K562 (cell line): ENCODE data around the gene PPP1R37. TPM values are rescaled to one million over a fixed set of nuclear protein-coding genes. Genes with fewer than 3 reads are reported as not detected.

Experiments used
- EWSR1 ChIP-seq: fragments of 450-650 bp; IDR thresholded peaks from 2 replicates; pipeline ENCODE4 v1.6.1; 2018; ENCODE audit warnings: borderline replicate concordance, mild to moderate bottlenecking, low read depth, moderate library complexity; ENCODE audit not compliant: partially characterized antibody
- FOXK2 ChIP-seq, 2 experiments: fragments of 450-650 bp; IDR thresholded peaks in 1 of 2; conservative IDR thresholded peaks in 1 of 2; 2 replicates each; pipeline ENCODE4 v1.6.1; 2016; ENCODE audit warnings: low read depth in 2 of 2, mild to moderate bottlenecking in 1 of 2
- HEY1 ChIP-seq: fragments of 250-450 bp; sonication (Bioruptor Pico); IDR thresholded peaks from 2 replicates; pipeline ENCODE4 v1.5.0; 2020; ENCODE audit warnings: mild to moderate bottlenecking, moderate library complexity, borderline replicate concordance
- IRF2 ChIP-seq: sonication (generic); formaldehyde crosslinking; IDR thresholded peaks from 2 replicates; pipeline ENCODE4 v1.8.1; 2022; ENCODE audit warnings: mild to moderate bottlenecking, missing genetic modification reagents
- KAT8 ChIP-seq: fragments of 450-650 bp; IDR thresholded peaks from 2 replicates; pipeline ENCODE4 v1.6.1; 2016; ENCODE audit warnings: low read depth, mild to moderate bottlenecking
- NFIC ChIP-seq: fragments of 450-650 bp; IDR thresholded peaks from 2 replicates; pipeline ENCODE4 v1.6.1; 2017; ENCODE audit warnings: mild to moderate bottlenecking, inconsistent platforms
- PCBP1 ChIP-seq: fragments of 200-400 bp; formaldehyde crosslinking; IDR thresholded peaks from 2 replicates; pipeline ENCODE4 v1.6.1; 2018; ENCODE audit warnings: mild to moderate bottlenecking, low read depth, low read length; ENCODE audit not compliant: poor library complexity, severe bottlenecking
- PHF20 ChIP-seq: fragments of 450-650 bp; IDR thresholded peaks from 2 replicates; pipeline ENCODE4 v1.6.1; 2018; ENCODE audit not compliant: partially characterized antibody
- SNRNP70 ChIP-seq: fragments of 200-400 bp; formaldehyde crosslinking; optimal IDR thresholded peaks from 2 replicates; pipeline ENCODE3; 2017; ENCODE audit warnings: low read depth, low read length
- TAF15 ChIP-seq: fragments of 200-400 bp; formaldehyde crosslinking; IDR thresholded peaks from 2 replicates; pipeline ENCODE4 v1.6.1; 2017; ENCODE audit warnings: mild to moderate bottlenecking, low read depth, low read length, moderate library complexity
- TAF7 ChIP-seq: fragments of 450-650 bp; IDR thresholded peaks from 2 replicates; pipeline ENCODE4 v1.6.1; 2016; ENCODE audit warnings: missing genetic modification characterization, missing compliant biosample characterization
- TAF9B ChIP-seq: fragments of 450-650 bp; IDR thresholded peaks from 2 replicates; pipeline ENCODE4 v1.6.1; 2018; ENCODE audit warnings: mild to moderate bottlenecking; ENCODE audit not compliant: partially characterized antibody
- TCF7L2 ChIP-seq: fragments of 150-350 bp; IDR thresholded peaks from 2 replicates; pipeline ENCODE4 v1.6.1; 2016; ENCODE audit warnings: low read depth, mild to moderate bottlenecking, low read length, moderate library complexity
- ZFPM2 ChIP-seq: fragments of 250-450 bp; sonication (Bioruptor Pico); IDR thresholded peaks from 2 replicates; pipeline ENCODE4 v1.5.1; 2022; ENCODE audit warnings: mild to moderate bottlenecking
- ZNF140 ChIP-seq: fragments of 250-450 bp; sonication (Bioruptor Pico); IDR thresholded peaks from 2 replicates; pipeline ENCODE4 v1.8.0; 2021; ENCODE audit warnings: moderate library complexity, mild to moderate bottlenecking, inconsistent platforms
- ZNF589 ChIP-seq: fragments of 200-800 bp; sonication (Bioruptor generic); IDR thresholded peaks from 2 replicates; pipeline ENCODE4 v1.6.1; 2016; ENCODE audit warnings: low read depth, missing genetic modification characterization, missing compliant biosample characterization
- ZNF668 ChIP-seq: fragments of 250-450 bp; sonication (Bioruptor Pico); IDR thresholded peaks from 2 replicates; pipeline ENCODE4 v1.8.0; 2022; ENCODE audit warnings: mild to moderate bottlenecking, inconsistent platforms
- polyA plus RNA-seq, 8 experiments: library from polyadenylated mRNA; depleted of rRNA in 4 of 8; stranded (reverse) in 5 of 8; unstranded in 3 of 8; fragments of >200 nt; fragmentation: Nextera tagmentation in 2 of 8; fragmentation: Illumina TruSeq in 1 of 8; extraction: Ambion mirVana in 2 of 8; extraction: Trizol in 1 of 8; gene quantifications; 2 replicates each; pipeline versions ENCODE4 v1.2.1 to v1.2.3, GENCODE V29; 2011 to 2014; ENCODE audit warnings: inconsistent platforms in 1 of 8, missing spikeins in 1 of 8
- total RNA-seq, 7 experiments: library from RNA; depleted of rRNA in 6 of 7; stranded (reverse); fragments of >200 nt in 6 of 7; fragmentation: Illumina TruSeq in 2 of 7; extraction: Trizol in 2 of 7; gene quantifications; 2 replicates each; pipeline versions ENCODE4 v1.2.1 to v1.2.3, GENCODE V29; 2011 to 2021; ENCODE audit warnings: low replicate concordance in 1 of 7
- TF ChIP-seq, protein P1 (sequence below): sonication (generic); formaldehyde crosslinking; IDR thresholded peaks from 2 replicates; pipeline ENCODE4 v1.8.0; 2023; ENCODE audit warnings: missing genetic modification reagents, mild to moderate bottlenecking, borderline replicate concordance
- TF ChIP-seq, protein P2 (sequence below): fragments of 450-650 bp; formaldehyde crosslinking; IDR thresholded peaks from 2 replicates; pipeline ENCODE4 v1.4.0; 2020; ENCODE audit warnings: mild to moderate bottlenecking
- TF ChIP-seq, protein P3 (sequence below): fragments of 450-650 bp; formaldehyde crosslinking; IDR thresholded peaks from 2 replicates; pipeline ENCODE4 v1.4.0; 2020; ENCODE audit warnings: mild to moderate bottlenecking, moderate library complexity

The PPP1R37 gene
- total and polyA plus RNA-seq, 9 of the 15 experiments (the other 6 are each of a cell fraction or from before 2014, with no cell fraction given): 0.04 to 20.3 (median 7.3) TPM

DNA sequence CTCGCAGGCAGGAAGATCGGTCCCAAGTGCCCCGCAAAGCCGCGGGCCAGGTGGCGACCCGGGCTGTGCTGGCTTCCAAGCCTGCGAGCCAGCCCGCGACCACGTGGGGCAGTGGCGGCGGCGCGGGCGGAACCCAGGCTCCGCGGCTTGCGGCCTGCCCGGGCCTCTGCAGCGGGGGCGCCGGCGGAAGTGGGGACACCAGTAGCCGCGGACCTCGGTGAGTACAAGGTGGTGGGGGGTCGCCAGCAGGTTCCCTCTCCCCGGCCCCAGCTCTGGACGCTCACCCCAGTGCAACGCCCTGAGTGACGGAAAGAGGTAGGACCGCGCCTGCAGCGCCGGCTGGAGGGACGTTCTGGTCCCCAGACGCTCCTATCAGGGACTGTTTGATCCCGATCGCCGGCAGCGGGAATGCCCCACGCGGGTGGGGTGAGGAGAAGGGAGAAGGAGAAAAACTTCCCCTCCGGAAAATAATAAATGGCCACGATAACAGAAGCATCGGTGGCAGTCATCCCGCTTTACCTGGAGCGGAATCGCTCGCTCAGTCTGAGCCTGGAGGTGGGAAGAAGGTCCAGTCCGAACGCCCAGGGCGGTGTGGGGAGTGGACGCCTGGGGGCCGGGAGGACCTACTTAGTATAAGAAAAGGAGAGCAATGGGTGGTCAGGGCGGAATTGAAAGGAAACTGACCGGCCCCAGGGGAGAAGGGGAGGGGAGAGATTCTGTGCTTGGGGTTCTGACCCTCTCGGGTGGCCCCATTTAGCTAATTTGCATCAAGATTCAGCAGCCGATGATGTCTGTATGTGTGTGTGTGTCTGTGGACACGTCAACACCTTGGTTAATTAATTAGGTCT is 13.7 kb upstream of the PPP1R37 start, which contains the start of gene GEMIN7 (continued):
- TF ChIP-seq, protein P1, sequence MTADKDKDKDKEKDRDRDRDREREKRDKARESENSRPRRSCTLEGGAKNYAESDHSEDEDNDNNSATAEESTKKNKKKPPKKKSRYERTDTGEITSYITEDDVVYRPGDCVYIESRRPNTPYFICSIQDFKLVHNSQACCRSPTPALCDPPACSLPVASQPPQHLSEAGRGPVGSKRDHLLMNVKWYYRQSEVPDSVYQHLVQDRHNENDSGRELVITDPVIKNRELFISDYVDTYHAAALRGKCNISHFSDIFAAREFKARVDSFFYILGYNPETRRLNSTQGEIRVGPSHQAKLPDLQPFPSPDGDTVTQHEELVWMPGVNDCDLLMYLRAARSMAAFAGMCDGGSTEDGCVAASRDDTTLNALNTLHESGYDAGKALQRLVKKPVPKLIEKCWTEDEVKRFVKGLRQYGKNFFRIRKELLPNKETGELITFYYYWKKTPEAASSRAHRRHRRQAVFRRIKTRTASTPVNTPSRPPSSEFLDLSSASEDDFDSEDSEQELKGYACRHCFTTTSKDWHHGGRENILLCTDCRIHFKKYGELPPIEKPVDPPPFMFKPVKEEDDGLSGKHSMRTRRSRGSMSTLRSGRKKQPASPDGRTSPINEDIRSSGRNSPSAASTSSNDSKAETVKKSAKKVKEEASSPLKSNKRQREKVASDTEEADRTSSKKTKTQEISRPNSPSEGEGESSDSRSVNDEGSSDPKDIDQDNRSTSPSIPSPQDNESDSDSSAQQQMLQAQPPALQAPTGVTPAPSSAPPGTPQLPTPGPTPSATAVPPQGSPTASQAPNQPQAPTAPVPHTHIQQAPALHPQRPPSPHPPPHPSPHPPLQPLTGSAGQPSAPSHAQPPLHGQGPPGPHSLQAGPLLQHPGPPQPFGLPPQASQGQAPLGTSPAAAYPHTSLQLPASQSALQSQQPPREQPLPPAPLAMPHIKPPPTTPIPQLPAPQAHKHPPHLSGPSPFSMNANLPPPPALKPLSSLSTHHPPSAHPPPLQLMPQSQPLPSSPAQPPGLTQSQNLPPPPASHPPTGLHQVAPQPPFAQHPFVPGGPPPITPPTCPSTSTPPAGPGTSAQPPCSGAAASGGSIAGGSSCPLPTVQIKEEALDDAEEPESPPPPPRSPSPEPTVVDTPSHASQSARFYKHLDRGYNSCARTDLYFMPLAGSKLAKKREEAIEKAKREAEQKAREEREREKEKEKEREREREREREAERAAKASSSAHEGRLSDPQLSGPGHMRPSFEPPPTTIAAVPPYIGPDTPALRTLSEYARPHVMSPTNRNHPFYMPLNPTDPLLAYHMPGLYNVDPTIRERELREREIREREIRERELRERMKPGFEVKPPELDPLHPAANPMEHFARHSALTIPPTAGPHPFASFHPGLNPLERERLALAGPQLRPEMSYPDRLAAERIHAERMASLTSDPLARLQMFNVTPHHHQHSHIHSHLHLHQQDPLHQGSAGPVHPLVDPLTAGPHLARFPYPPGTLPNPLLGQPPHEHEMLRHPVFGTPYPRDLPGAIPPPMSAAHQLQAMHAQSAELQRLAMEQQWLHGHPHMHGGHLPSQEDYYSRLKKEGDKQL (CRISPR knock-in tag): no peak; the same call in 1 of the 2 replicates
- TF ChIP-seq PCBP1 (peak; percentile 90), ZNF668 (CRISPR knock-in tag) (0 out of 2 replicates have a peak, but pooled peaks have one; percentile 6), ZNF589 (CRISPR knock-in tag) (0 out of 2 replicates have a peak, but pooled peaks have one; percentile 50), TAF7 (tag) (peak; percentile 78), SNRNP70 (no peak), IRF2 (CRISPR knock-in tag) (0 out of 2 replicates have a peak, but pooled peaks have one; percentile 65), KAT8 (no peak), ZNF140 (no peak), ZFPM2 (CRISPR knock-in tag) (no peak), HEY1 (no peak), NFIC (peak; percentile 36), PHF20 (peak; percentile 94), TCF7L2 (0 out of 2 replicates have a peak, but pooled peaks have one; percentile 22), FOXK2 (conservative IDR thresholded peaks at IDR 0.05 in 1 of 2, IDR thresholded peaks at IDR 0.05 in 1 of 2; ENCODE audit: low read depth in 2 of 2) (no peak), TAF15 (no peak), TAF9B (peak; percentile 94), EWSR1 (no peak)
- TF ChIP-seq, protein P2, sequence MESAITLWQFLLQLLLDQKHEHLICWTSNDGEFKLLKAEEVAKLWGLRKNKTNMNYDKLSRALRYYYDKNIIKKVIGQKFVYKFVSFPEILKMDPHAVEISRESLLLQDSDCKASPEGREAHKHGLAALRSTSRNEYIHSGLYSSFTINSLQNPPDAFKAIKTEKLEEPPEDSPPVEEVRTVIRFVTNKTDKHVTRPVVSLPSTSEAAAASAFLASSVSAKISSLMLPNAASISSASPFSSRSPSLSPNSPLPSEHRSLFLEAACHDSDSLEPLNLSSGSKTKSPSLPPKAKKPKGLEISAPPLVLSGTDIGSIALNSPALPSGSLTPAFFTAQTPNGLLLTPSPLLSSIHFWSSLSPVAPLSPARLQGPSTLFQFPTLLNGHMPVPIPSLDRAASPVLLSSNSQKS: no peak
- TF ChIP-seq, protein P3, sequence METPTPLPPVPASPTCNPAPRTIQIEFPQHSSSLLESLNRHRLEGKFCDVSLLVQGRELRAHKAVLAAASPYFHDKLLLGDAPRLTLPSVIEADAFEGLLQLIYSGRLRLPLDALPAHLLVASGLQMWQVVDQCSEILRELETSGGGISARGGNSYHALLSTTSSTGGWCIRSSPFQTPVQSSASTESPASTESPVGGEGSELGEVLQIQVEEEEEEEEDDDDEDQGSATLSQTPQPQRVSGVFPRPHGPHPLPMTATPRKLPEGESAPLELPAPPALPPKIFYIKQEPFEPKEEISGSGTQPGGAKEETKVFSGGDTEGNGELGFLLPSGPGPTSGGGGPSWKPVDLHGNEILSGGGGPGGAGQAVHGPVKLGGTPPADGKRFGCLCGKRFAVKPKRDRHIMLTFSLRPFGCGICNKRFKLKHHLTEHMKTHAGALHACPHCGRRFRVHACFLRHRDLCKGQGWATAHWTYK (CRISPR knock-in tag): peak; percentile 55; the same call in 1 of the 2 replicates
